HG02938 (cell line): ENCODE data around the gene NUP107.
"Not testable (repeated sequence)": the region's sequence is repeated elsewhere in the genome, so short reads cannot be mapped to it uniquely, and the experiment has no call there.

Source experiments
- ATAC-seq: cut with Tn5 transposase; IDR thresholded peaks from one replicate; pipeline ENCODE4 v1.9.1; 2021; ENCODE audit warnings: mild to moderate bottlenecking, moderate library complexity; ENCODE audit not compliant: unreplicated experiment

NUP107 gene

GRCh38 chr12:68686595-68687521 lies at the start of gene NUP107:
NUP107 (plus strand) TSS chr12:68686978; CDS start chr12:68687066, 88 bp downstream.
- ATAC-seq, result peak; percentile 96

- not testable (repeated sequence) for ATAC-seq
Measured at GRCh38 chr12:68637439-68637838, 49.3 kb upstream of the NUP107 start.

- ATAC-seq, result no peak
Measured at GRCh38 chr12:68638171-68638570, 48.6 kb upstream of the NUP107 start.

- ATAC-seq, result no peak
Measured at GRCh38 chr12:68638721-68639395, 47.9 kb upstream of the NUP107 start.

DNA sequence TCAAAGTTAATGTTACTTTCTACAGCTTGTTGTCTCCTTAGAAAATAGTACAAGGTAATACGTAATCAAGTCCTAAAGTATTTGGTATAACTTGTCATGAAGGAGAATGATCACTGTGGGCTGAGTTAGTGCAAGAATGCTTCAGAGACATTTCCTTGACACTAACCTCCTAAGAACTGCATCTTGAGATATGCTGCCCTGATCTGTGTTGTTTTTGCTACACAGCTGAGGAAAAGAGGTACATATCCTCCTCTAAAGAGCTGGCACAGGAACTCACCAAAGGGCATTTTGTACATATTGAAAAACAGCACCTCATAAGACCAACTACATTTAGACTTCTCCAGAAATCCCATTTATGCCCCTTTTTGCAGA lies 47.4 kb upstream of the NUP107 start:
- ATAC-seq, result no peak

DNA sequence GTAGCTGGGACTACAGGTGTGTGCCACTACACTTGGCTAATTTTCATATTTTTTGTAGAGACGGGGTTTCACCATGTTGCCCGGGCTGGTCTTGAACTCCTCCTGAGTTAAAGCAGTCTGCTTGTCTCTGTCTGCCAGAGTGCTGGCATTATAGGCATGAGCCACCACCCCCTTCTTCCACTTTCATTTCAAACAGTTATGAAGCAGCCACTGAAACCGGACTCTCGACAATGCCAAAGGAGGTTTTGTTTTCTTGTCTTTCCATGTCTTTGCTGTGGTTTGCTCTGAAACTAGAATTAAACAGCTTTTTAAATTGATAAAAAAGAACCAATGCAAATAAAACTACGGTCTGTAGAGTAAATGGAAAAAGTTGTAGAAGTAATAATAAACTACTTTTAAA lies 45.6 kb upstream of the NUP107 start:
- ATAC-seq, result peak; percentile 88

DNA sequence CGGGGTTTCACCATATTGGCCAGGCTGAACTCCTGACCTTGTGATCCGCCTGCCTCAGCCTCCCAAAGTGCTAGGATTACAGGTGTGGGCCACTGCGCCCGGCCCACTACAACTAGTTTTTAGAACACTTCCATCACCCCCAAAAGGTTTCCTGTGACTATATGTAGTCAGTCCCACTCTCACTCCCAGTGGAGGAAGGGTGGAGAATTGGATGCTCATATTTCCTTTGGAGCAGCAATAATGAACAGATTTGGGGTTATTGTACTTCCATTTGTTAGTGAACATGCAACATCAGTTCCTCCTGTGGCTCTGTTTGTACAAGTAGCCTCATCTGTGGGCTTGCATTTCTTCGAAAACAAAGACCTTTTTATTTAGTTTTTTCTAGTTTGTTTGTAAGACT lies 40.3 kb upstream of the NUP107 start:
- ATAC-seq, result no peak

- ATAC-seq, result no peak
Measured at GRCh38 chr12:68647507-68647906, 39.3 kb upstream of the NUP107 start.

DNA sequence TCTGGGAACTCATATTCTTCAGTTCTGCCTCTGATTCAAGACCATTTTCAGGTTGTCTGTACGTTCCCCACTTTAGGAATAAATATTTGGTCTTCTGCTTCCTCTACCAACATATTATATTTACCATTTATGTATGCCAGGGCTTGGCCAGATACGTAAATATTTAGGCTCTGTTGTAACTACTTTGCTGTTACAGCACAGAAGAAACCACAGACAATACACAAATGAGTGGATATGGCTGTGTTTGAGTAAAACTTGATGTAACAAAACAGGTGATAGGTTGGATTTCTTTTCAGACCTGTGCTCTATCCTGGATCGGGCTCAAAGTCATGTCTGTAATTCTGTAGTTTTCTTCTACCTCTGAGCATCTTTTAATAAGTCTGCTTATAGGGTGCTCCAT lies 38.6 kb upstream of the NUP107 start:
- ATAC-seq, result peak; percentile 45

DNA sequence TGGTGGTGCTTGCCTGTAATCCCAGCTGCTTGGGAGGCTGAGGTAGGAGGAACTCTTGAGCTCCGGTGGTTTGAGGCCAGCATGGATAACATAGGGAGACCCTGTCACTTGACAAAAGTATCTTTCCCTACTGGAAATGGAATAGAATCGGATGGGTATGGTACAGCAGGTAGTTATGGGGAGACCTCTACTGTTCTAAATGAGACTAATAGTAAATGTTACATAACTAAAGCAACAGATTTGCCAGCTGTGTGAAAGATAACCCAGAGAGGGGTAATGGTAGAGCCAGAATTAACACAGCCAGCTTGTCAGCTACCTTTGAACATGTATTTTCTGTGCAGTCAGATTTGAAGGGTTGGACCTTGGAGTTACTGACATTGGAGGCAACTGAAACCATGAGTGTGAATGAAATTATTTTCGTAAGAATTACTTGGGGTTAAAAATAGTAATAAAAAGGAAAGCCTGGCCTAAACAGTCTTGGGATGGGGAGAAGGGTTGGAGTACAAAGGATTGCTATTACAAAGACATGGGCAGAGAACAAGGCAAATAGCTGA lies 21.7 kb upstream of the NUP107 start:
- ATAC-seq, result no peak

GRCh38 chr12:68667291-68667690 lies 19.5 kb upstream of the NUP107 start:
- no peak for ATAC-seq

DNA sequence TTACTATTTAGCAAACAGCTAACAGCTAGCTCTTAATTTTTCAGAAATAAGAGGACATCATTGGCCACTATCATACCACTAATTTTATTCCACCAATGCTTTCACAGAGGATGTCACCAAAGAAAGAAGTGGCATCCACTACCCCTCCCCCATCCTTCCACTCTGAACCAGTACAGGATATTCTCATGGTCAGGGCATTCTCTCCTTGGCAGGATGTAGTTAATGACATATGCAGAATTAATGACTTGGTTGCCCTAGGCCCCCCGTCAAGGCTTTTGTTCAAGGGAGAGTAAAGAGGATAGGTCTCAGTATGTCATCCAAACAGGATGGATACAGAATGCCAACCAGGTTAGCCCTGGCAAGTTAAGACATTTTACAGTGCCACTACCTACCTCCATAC lies 18.9 kb upstream of the NUP107 start:
- ATAC-seq, result no peak

GRCh38 chr12:68671179-68671578 lies 15.6 kb upstream of the NUP107 start:
- ATAC-seq, result no peak

DNA sequence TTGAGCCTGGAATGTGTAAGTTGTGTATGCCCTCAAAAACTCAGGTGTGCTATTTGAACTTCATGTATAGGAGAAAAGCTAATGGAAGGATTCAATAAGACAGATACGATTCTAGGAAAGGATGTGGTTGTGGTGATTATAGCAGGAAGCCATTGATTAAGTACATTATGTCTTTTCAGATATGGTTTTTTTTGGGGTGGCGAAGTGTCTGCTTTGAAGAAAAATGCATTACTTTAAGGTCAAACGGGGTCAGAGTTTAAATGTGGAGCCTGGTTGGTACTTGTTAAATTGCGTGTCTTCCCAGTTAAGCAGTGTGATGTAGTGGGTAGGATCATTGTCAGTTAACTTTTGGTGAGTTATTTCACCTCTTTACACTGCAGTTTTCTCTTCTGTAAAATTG lies 13.0 kb upstream of the NUP107 start:
- no peak for ATAC-seq

DNA sequence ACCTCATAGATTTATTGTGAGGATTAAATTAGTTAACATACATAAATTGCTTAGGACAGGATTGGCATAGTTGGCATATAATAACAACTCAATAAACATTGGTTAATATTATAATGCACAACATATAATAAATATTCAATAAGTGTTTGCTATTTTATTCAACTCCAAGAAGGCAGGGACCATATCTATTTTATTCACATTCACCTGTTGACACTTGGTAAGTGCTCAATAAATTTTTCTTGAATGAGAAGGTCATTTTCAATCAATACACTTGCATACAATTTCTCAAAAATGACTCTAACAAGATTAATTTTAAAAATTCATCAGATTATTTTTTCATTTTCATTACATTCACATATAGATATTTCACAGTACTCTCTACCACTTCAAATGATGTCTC lies 12.4 kb upstream of the NUP107 start:
- no peak for ATAC-seq

- ATAC-seq, result no peak
Measured at GRCh38 chr12:68675101-68675842, 11.5 kb upstream of the NUP107 start.

DNA sequence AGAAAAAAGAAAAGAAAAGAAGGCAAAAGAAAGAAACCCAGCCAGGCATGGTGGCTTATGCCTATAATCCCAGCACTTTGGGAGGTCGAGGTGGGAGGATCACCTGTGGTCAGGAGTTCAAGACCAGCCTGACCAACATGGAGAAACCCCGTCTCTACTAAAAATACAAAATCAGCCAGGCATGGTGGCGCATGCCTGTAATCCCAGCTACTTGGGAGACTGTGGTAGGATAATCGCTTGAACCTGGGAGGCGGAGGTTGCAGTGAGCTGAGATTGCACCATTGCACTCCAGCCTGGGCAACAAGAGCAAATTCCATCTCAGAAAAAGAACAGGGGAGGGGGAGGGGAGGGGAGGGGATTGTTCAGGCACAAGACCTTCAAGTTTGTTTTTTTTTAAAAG lies 9.9 kb upstream of the NUP107 start:
- not testable (repeated sequence) for ATAC-seq

DNA sequence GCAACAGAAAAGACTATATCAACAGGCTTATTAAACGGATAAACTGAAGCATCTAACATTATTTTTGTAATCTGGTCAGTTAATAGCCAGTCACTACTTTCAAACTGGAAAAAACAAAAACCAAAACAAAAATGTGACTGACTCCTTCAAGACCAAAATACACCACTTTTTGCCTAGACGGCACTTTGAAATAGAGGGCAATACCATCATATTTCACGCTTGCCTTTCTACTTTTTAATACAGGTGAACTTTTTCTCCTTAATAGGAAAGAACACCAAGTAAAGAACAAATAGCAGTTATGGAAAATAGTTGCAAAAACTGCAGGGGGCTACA lies 550 bp upstream of the NUP107 start:
- ATAC-seq, result peak; percentile 2

DNA sequence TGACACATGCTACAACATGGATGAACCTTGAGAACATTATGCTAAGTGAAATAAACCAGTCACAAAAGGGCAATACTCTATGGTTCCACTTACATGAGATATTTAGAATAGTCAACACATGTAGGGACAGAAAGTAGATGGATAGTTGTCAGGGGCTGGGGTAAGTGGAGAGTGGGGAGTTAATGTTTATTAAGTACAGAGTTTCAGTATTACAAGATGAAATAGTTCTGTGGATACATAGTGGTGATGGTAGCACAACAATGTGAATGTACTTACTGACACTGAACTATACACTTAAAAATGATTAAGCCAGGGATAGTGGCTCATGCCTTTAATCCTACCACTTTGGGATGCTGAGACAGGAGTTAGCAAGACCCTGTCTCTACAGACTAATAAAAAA lies 8.7 kb downstream of the NUP107 start:
- peak; percentile 67 for ATAC-seq

DNA sequence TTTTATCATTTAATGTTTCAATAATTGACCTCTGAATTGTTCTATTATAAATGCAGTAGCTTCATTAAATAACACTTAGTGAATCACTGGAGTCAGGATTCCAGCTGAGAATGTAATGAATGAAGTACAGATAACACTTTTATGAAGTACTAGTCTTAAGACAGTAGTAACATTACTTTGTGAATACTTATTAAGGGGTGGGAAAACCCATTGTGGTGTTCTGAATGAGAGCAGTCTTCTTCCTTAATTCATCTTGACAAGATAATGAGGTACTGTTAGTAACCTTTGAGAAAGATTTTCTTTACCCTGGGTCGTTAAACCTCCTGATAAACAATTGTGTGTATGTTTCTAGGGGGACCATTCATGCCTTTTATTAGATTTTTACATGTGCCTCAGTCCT lies 12.7 kb downstream of the NUP107 start:
- no peak for ATAC-seq

DNA sequence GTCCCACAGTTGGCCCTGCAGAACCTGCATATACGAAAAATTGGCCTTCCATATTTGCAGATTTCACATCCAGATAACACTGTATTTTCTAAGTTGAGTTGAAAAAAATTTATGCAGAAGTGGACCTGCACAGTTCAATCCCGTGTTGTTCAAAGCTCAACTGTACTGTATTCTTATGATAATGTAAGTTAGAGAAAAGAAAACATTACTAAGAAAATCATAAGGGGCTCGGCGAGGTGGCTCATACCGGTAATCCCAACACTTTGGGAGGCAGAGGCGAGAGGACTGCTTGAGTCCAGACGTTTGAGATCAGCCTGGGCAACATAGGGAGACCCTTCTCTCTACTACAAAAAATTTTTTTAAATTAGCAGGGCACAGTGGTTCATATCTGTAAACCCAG lies 41.0 kb downstream of the NUP107 start:
- no peak for ATAC-seq
